Ishikawa (cell line): Measurements from ENCODE around the gene C6.

ENCODE experiments used
- CEBPB ChIP-seq: IDR thresholded peaks from 2 replicates; pipeline ENCODE4 v1.6.1; 2012
- CREB1 ChIP-seq: IDR thresholded peaks from 2 replicates; pipeline ENCODE4 v1.6.1; 2012; ENCODE audit warnings: low read depth
- EGR1 ChIP-seq: IDR thresholded peaks from 2 replicates; pipeline ENCODE4 v1.6.1; 2012
- EP300 ChIP-seq: IDR thresholded peaks from 2 replicates; pipeline ENCODE4 v1.6.1; 2012; ENCODE audit warnings: borderline replicate concordance
- FOXM1 ChIP-seq: IDR thresholded peaks from 2 replicates; pipeline ENCODE4 v1.6.1; 2012; ENCODE audit warnings: low read depth, borderline replicate concordance
- MAX ChIP-seq: IDR thresholded peaks from 2 replicates; pipeline ENCODE4 v1.6.1; 2012
- NFIC ChIP-seq: IDR thresholded peaks from 2 replicates; pipeline ENCODE4 v1.6.1; 2012
- RAD21 ChIP-seq: IDR thresholded peaks from 2 replicates; pipeline ENCODE4 v1.6.1; 2012; ENCODE audit warnings: low read depth
- REST ChIP-seq: IDR thresholded peaks from 2 replicates; pipeline ENCODE4 v1.6.1; 2012; ENCODE audit warnings: low read depth, mild to moderate bottlenecking
- TAF1 ChIP-seq: IDR thresholded peaks from 2 replicates; pipeline ENCODE4 v1.6.1; 2012; ENCODE audit warnings: low read depth, mild to moderate bottlenecking
- TCF12 ChIP-seq: IDR thresholded peaks from 2 replicates; pipeline ENCODE4 v1.6.1; 2012; ENCODE audit warnings: low read depth
- TEAD4 ChIP-seq: IDR thresholded peaks from 2 replicates; pipeline ENCODE4 v1.6.1; 2012
- USF1 ChIP-seq: IDR thresholded peaks from 2 replicates; pipeline ENCODE4 v1.6.1; 2012
- YY1 ChIP-seq: IDR thresholded peaks from 2 replicates; pipeline ENCODE4 v1.6.1; 2012; ENCODE audit warnings: low read depth
- ZBTB7A ChIP-seq: IDR thresholded peaks from 2 replicates; pipeline ENCODE4 v1.6.1; 2012; ENCODE audit warnings: low read depth

The C6 gene

GRCh38 chr5:41214182-41214581 is 850 bp upstream of the C6 start:
- TF ChIP-seq MAX = no peak
- no peak for TF ChIP-seq CEBPB
- no peak for TF ChIP-seq EGR1
- TF ChIP-seq ZBTB7A = no peak
- TF ChIP-seq NFIC = no peak
- no peak for TF ChIP-seq TEAD4

GRCh38 chr5:41212935-41213334 is 397 bp downstream of the C6 start:
- no peak for TF ChIP-seq TAF1
- TF ChIP-seq ZBTB7A = no peak
- no peak for TF ChIP-seq FOXM1
- TF ChIP-seq REST = no peak
- TF ChIP-seq EGR1 = no peak
- no peak for TF ChIP-seq TEAD4
- no peak for TF ChIP-seq CEBPB
- no peak for TF ChIP-seq TCF12

- no peak for TF ChIP-seq TEAD4
- TF ChIP-seq TAF1 = no peak
- TF ChIP-seq RAD21 = no peak
- TF ChIP-seq YY1 = no peak
- TF ChIP-seq EP300 = no peak
- no peak for TF ChIP-seq NFIC
- TF ChIP-seq USF1 = no peak
- TF ChIP-seq ZBTB7A = no peak
- no peak for TF ChIP-seq CEBPB
- TF ChIP-seq REST = no peak
- no peak for TF ChIP-seq CREB1
- TF ChIP-seq MAX = no peak
- TF ChIP-seq TCF12 = no peak
- TF ChIP-seq FOXM1 = no peak
- no peak for TF ChIP-seq EGR1
Observed at GRCh38 chr5:41211417-41211816, 1.9 kb downstream of the C6 start.

- no peak for TF ChIP-seq EGR1
- no peak for TF ChIP-seq TCF12
- TF ChIP-seq TAF1 = no peak
- TF ChIP-seq CEBPB = no peak
- TF ChIP-seq CREB1 = no peak
- TF ChIP-seq TEAD4 = no peak
- no peak for TF ChIP-seq MAX
- no peak for TF ChIP-seq ZBTB7A
- no peak for TF ChIP-seq REST
- no peak for TF ChIP-seq YY1
- no peak for TF ChIP-seq FOXM1
- no peak for TF ChIP-seq EP300
- TF ChIP-seq NFIC = no peak
- no peak for TF ChIP-seq USF1
- TF ChIP-seq RAD21 = no peak
Observed at GRCh38 chr5:41203033-41203432, 10.3 kb downstream of the C6 start.
